Spleen (tissue), 7 donors: ENCODE data around the gene DNAH14.

Experiments
- POLR2A ChIP-seq, 3 donors: fragments of 450-650 bp; IDR thresholded peaks; one replicate each; pipeline ENCODE4 v1.5.1; 2017; ENCODE audit warnings: antibody characterized with exemption in 3 of 3, mild to moderate bottlenecking in 1 of 3
- TF ChIP-seq, protein P1 (sequence below), 11 experiments: fragments of 200-600 bp in 7 of 11; fragments of 450-650 bp in 4 of 11; sonication (generic) in 4 of 11; IDR thresholded peaks in 8 of 11; conservative IDR thresholded peaks in 3 of 11; 1 replicate in 7 of 11; 2 replicates in 4 of 11; pipeline versions ENCODE4 v1.4.0 to v1.8.0; 2016 to 2021; ENCODE audit warnings: antibody characterized with exemption in 11 of 11, inconsistent platforms in 4 of 11, mild to moderate bottlenecking in 1 of 11
- donor health status: DM: no; HTN: no; CAD: no; lungs with moderate emphysema.
- donor health status: DM: no; HTN: no; CAD: no.
- donor health status: DM: no; HTN: no; CAD: no.

DNA sequence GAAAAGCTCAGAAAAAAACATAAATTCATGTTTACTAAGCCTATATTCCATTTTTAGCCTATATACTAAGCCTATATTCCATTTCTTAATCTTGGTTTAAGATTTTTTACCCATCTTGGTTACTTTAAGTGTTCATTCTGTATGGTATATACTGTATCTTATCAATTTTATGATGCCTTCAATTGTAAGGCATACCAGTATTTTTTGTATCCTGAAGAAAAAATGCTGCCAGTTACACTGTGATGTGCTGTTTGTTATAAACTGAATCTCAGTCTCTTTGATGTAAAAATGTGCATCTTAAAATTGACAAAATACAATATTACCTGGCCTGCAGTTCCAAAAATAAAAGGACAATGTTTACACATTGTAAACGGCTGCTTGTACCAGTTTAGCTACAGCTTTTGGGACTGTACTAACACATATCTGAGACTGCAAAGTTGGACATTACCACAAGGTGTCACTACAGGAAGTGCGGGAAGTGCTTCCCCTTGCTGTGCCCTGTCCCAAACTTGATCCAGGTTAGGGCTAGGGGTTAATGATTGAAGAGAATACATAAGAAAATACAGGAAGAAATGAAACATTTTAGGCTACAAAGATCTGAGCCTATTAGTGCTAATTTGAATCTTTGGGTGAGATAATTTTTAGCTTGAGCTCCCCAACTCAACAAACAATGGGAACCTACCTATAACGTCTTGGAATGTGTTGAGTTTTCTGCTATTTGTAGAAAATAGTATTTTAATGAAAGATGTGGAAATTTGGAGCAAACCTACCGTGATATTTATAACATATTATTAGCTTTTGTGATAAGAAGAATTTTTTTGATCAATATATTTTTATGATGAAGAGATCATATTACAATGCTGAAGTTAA lies 389.5 kb downstream of the DNAH14 start:
- TF ChIP-seq, protein P1, sequence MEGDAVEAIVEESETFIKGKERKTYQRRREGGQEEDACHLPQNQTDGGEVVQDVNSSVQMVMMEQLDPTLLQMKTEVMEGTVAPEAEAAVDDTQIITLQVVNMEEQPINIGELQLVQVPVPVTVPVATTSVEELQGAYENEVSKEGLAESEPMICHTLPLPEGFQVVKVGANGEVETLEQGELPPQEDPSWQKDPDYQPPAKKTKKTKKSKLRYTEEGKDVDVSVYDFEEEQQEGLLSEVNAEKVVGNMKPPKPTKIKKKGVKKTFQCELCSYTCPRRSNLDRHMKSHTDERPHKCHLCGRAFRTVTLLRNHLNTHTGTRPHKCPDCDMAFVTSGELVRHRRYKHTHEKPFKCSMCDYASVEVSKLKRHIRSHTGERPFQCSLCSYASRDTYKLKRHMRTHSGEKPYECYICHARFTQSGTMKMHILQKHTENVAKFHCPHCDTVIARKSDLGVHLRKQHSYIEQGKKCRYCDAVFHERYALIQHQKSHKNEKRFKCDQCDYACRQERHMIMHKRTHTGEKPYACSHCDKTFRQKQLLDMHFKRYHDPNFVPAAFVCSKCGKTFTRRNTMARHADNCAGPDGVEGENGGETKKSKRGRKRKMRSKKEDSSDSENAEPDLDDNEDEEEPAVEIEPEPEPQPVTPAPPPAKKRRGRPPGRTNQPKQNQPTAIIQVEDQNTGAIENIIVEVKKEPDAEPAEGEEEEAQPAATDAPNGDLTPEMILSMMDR (IDR thresholded peaks at IDR 0.05 in 8 of 11, conservative IDR thresholded peaks at IDR 0.05 in 3 of 11): peak in 10 of 11 experiments; percentile 31 to 65 (median 52)
- no peak for TF ChIP-seq POLR2A (IDR thresholded peaks at IDR 0.05)
